Measurements from ENCODE around the gene PARP2.
"Not testable (repeated sequence)": the region's sequence is repeated elsewhere in the genome, so short reads cannot be mapped to it uniquely, and the experiment has no call there.

PARP2 gene

DNA sequence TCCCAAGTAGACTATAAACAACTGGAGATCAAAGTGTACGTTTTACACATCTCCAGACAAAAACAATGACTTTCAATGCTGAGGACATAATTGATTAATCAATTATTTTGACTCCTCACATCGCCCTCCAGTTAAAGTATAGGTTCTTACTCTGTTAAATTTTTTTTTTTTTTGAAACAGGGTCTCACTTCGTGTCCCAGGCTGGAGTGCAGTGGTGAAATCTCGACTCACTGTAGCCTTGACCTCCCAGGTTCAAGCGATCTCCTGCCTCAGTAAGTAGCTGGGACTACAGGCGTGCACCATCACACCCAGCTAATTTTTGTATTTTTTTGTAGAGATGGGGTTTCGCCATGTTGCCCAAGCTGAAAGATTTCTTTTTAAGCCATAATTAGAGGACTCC lies 9.4 kb upstream of the PARP2 start:
- TF ChIP-seq, protein P1, sequence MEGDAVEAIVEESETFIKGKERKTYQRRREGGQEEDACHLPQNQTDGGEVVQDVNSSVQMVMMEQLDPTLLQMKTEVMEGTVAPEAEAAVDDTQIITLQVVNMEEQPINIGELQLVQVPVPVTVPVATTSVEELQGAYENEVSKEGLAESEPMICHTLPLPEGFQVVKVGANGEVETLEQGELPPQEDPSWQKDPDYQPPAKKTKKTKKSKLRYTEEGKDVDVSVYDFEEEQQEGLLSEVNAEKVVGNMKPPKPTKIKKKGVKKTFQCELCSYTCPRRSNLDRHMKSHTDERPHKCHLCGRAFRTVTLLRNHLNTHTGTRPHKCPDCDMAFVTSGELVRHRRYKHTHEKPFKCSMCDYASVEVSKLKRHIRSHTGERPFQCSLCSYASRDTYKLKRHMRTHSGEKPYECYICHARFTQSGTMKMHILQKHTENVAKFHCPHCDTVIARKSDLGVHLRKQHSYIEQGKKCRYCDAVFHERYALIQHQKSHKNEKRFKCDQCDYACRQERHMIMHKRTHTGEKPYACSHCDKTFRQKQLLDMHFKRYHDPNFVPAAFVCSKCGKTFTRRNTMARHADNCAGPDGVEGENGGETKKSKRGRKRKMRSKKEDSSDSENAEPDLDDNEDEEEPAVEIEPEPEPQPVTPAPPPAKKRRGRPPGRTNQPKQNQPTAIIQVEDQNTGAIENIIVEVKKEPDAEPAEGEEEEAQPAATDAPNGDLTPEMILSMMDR (IDR thresholded peaks at IDR 0.05; ENCODE audit: insufficient read depth, low read length, poor library complexity, severe bottlenecking), result no peak
- no peaks in the 10 kb centered on the region for H3K36me3 ChIP-seq (ENCODE audit: control insufficient read depth, insufficient read depth, low read length)
- H3K27me3 ChIP-seq (replicated peaks; ENCODE audit: control insufficient read depth, insufficient read depth, low read length), result no peaks in the 10 kb centered on the region
- no peak for DNase-seq (ENCODE audit: extremely low read depth, insufficient read length)
- H3K4me3 ChIP-seq (replicated peaks; ENCODE audit: low read depth, low read length), result no peak overlapping the region

GRCh38 chr14:20341032-20341431 lies 2.4 kb upstream of the PARP2 start:
- H3K4me3 ChIP-seq (replicated peaks; ENCODE audit: low read depth, low read length); H3K27me3 ChIP-seq (replicated peaks; ENCODE audit: control insufficient read depth, insufficient read depth, low read length); DNase-seq (ENCODE audit: extremely low read depth, insufficient read length); H3K36me3 ChIP-seq (ENCODE audit: control insufficient read depth, insufficient read depth, low read length): not testable (repeated sequence)

DNA sequence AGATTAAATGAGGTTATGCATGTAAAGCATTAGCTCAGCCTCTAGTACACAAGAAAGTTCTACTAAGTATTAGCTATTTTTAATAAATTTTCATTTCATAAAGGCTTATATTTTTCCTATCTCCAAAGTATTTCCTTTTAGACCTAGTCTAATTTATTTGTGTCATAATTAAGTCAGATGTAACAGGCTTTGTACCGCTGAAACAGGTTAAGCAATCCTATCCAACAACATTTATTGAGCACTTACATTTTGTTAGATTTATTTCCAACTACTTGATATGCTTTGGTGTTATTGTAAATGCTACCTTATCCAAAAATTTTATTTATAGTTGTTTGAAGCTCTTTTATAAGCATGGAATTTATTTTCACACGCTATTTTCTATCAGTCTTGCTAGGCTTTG lies 1.8 kb upstream of the PARP2 start:
- Histone ChIP-seq H3K36me3 (ENCODE audit: control insufficient read depth, insufficient read depth, low read length) (no peaks in the 10 kb centered on the region; the same call in 1 of the 2 replicates), H3K27me3 (replicated peaks; ENCODE audit: control insufficient read depth, insufficient read depth, low read length) (no peaks in the 10 kb centered on the region), H3K4me3 (replicated peaks; ENCODE audit: low read depth, low read length) (no peak overlapping the region)
- no peak for DNase-seq (ENCODE audit: extremely low read depth, insufficient read length)
- TF ChIP-seq, protein P1 (IDR thresholded peaks at IDR 0.05; ENCODE audit: insufficient read depth, low read length, poor library complexity, severe bottlenecking), result no peak

DNA sequence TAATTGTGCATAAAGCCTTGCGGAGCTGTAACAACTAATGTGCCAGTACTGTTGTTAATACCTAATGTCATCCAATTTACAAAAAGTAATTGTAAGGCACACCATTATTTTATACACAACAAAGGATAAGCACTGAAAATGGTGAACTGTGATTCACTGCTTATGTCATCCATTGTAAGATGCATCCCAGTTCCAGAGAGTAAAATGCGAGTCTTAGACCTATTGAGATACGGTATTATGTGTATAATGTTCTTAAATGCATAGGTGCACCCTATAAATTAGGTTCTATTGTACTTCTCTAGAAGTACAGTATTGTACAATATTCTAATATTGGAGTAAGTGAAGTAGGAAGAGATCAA lies 406 bp downstream of the PARP2 start:
- TF ChIP-seq, protein P1 (IDR thresholded peaks at IDR 0.05; ENCODE audit: insufficient read depth, low read length, poor library complexity, severe bottlenecking), result no peak
- Histone ChIP-seq H3K36me3 (ENCODE audit: control insufficient read depth, insufficient read depth, low read length) (no peaks in the 10 kb centered on the region; the same call in none of the 2 replicates), H3K4me3 (replicated peaks; ENCODE audit: low read depth, low read length) (peak overlapping the region; percentile 92), H3K27me3 (replicated peaks; ENCODE audit: control insufficient read depth, insufficient read depth, low read length) (no peaks in the 10 kb centered on the region)
- no peak for DNase-seq (ENCODE audit: extremely low read depth, insufficient read length)

- Histone ChIP-seq H3K27me3 (replicated peaks; ENCODE audit: control insufficient read depth, insufficient read depth, low read length) (no peaks in the 10 kb centered on the region), H3K36me3 (ENCODE audit: control insufficient read depth, insufficient read depth, low read length) (peaks cover 2% of the 10 kb centered on the region), H3K4me3 (replicated peaks; ENCODE audit: low read depth, low read length) (no peak overlapping the region)
- TF ChIP-seq, protein P1 (IDR thresholded peaks at IDR 0.05; ENCODE audit: insufficient read depth, low read length, poor library complexity, severe bottlenecking), result no peak
- DNase-seq (ENCODE audit: extremely low read depth, insufficient read length), result no peak
Observed at GRCh38 chr14:20345366-20345765, 1.9 kb downstream of the PARP2 start.

DNA sequence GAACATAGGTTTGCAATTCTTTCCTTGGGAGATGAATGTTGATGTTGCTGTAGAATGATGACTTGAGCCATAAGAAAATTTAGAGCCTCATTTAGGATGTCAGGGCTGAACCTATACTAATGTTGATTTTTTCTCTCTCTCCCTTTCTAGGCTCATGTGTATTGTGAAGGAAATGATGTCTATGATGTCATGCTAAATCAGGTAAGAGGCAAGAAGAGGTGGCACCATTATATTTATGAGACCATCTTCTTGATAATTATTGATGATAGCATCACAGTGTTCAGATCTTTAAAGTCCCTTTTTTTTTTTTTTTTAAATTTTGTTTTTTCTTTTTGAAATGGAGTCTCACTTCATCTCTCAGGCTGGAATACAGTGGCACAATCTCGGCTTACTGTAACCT lies 3.3 kb downstream of the PARP2 start:
- Histone ChIP-seq H3K4me3 (replicated peaks; ENCODE audit: low read depth, low read length) (no peak overlapping the region), H3K36me3 (ENCODE audit: control insufficient read depth, insufficient read depth, low read length) (peaks cover 4% of the 10 kb centered on the region), H3K27me3 (replicated peaks; ENCODE audit: control insufficient read depth, insufficient read depth, low read length) (no peaks in the 10 kb centered on the region)
- TF ChIP-seq, protein P1 (IDR thresholded peaks at IDR 0.05; ENCODE audit: insufficient read depth, low read length, poor library complexity, severe bottlenecking), result no peak
- DNase-seq (ENCODE audit: extremely low read depth, insufficient read length), result no peak
